22Rv1 (cell line): ENCODE data around the gene KLHL29.
A peak's percentile ranks its signal among the peaks of the same experiment; 100 is the strongest.

Source experiments
- H3K27ac ChIP-seq: fragments of 450-650 bp; 2 replicates; pipeline ENCODE4 v1.5.1; 2017
- CTCF ChIP-seq: fragments of 450-650 bp; IDR thresholded peaks from 2 replicates; pipeline ENCODE4 v1.5.1; 2017; ENCODE audit warnings: mild to moderate bottlenecking
- ZFX ChIP-seq: fragments of 450-650 bp; IDR thresholded peaks from 2 replicates; pipeline ENCODE4 v1.6.1; 2017; ENCODE audit warnings: antibody characterized with exemption, borderline replicate concordance

Gene KLHL29

GRCh38 chr2:23350041-23350791, 34.8 kb upstream of the KLHL29 start:
- no peak overlapping the region for H3K27ac ChIP-seq
- no peak for TF ChIP-seq ZFX
- no peak for TF ChIP-seq CTCF

DNA sequence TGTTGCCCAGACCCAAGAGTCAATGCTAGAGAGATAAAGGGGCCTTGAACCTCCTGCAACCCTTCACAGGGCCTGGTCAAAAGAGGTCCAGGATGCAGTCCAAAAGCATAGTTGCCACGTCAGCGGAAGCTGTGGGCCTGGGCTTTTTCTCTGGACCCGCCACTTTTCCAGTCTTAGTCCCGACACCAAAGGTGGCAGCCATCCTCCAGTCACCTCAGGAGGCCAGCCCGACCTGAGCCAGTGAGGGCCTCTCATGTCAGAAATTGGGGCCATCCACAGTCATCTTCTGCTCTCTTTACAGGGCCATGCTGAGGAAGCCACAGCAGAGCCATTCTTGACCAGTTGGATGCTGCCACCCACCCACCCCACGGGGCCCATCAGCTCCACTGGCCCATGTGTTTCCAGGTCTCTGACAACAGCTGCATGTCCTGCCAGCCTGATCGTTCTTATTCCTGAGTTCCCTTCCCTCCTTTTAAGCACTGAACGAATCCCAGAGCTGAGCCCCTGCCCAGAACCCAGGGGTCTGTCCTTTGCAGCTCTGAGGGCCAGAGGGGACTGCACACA, 34.1 kb upstream of the KLHL29 start:
- TF ChIP-seq CTCF (no peak), ZFX (no peak)
- H3K27ac ChIP-seq, result no peak overlapping the region

DNA sequence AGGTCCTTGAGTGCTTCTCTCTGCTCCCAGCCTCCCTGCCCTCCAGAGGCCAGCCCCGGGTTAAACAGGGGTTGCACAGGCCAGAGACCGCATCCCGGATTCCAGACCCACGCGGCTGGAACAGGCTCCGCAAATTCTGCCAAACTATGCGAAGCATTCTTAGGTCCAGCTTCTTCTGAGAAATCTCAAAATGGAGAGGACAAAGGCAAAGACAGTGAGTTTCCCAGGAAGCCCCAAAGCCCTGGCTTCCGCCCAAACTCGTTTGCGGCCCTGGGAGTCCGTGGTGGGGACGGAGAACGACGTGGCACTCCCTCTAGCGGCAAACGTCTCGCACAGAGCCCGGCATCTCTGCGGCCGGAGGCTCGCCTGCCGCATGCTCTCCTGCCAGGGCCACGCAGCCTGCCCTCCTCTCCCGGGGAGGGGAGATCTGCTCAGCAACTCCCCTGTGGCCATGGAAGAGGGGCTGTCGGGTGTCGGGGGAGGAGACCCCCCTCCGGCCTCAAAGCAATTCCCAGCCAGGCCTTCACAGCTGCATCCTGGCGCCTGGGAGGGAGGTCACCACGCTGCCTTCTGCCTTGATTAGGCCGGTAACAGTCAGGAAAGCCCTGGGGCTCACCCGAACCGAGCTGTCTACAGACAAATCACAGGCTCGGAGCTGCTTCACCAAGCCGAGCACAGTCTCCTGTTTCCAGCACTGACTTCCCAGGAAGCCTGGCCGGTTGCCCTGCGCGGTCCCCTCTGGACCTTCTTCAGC, 33.4 kb upstream of the KLHL29 start:
- H3K27ac ChIP-seq, result no peak overlapping the region
- peak; percentile 94 for TF ChIP-seq CTCF
- TF ChIP-seq ZFX, result no peak

DNA sequence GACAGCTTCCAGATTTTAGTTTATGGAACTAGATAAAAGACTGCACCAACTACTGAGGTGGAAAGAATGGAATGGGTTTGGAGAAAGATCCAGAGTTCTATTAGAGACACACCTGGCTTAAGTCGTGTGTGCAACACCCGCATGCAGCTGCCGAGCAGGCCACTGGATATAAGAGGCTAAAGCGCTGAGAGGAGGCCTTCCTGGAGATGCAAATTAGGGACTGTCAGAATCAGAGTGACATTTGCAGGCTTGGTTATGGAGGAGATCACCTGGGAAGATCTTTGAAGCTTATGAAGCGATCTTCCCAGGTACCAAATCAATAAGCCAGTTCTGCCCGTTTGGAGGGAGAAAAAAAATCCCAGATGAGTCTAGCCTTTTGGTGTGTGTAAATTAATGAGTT, 30.4 kb upstream of the KLHL29 start:
- H3K27ac ChIP-seq, result no peak overlapping the region
- no peak for TF ChIP-seq CTCF
- no peak for TF ChIP-seq ZFX

- TF ChIP-seq CTCF (no peak), ZFX (no peak)
These were observed 30.0 kb upstream of the KLHL29 start for GRCh38 chr2:23355001-23355400.

DNA sequence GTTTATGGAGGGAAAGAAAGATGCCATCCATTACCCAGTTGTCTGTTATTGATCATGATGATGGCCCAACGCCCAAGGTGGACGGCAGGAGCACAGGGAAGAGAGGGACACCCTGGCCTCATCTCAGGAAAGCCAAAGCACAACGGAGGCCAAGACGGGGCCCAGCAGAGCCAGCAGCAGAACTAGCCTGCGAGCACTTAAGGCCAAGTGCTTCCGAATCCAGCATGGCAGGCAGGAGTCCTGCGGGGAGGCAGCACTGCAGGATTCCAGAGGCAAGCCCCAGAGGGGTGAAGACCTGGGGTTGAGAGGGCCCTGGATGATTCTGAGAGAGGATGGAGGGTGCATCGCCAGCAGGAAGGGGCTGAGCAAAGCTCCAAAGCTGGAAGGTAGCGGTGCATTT, 28.3 kb upstream of the KLHL29 start:
- H3K27ac ChIP-seq, result no peak overlapping the region
- TF ChIP-seq ZFX (no peak), CTCF (no peak)

More at GRCh38 chr2:23355001-23355400, 30.0 kb upstream of the KLHL29 start:
- no peak overlapping the region for H3K27ac ChIP-seq
